GM12878 (cell line): ENCODE measurements around the gene ANO2. TPM values are rescaled to one million over a fixed set of nuclear protein-coding genes. Genes with fewer than 3 reads are reported as not detected.

ENCODE experiments used
- ATAC-seq: fragments of 200-7000 bp; cut with Tn5 transposase; 3 replicates; pipeline ENCODE4 v1.9.1; 2020; ENCODE audit warnings: mild to moderate bottlenecking, moderate library complexity
- BruUV-seq: library from RNA; stranded (reverse); fragments of 400-500 nt; replicated peaks from 2 replicates; lab custom pipeline; 2021; lab: Mats Ljungman, UMichigan
- CTCF ChIA-PET: fragments of 300-600 bp; sonication (Branson Sonifier 250); formaldehyde crosslinking; extraction: SDS; loops from one replicate; lab custom pipeline; 2021; ENCODE audit warnings: inconsistent platforms; lab: Yijun Ruan, JAX
- POLR2A ChIA-PET: fragments of 350-600 bp; formaldehyde crosslinking; extraction: SDS; loops from one replicate; lab custom pipeline; 2021; ENCODE audit warnings: inconsistent platforms; lab: Charles Lee
- RAD21 ChIA-PET: fragments of 300-600 bp; sonication (Branson Sonifier 250); formaldehyde crosslinking; loops from one replicate; lab custom pipeline; 2023; ENCODE audit warnings: antibody characterized with exemption; ENCODE audit not compliant: unreplicated experiment; lab: Charles Lee
- SMC1A ChIA-PET: fragments of 300-600 bp; sonication (Branson Sonifier 250); formaldehyde crosslinking; loops from one replicate; lab custom pipeline; 2023; ENCODE audit not compliant: unreplicated experiment, uncharacterized antibody; lab: Charles Lee
- DNase-seq: peaks from one replicate; pipeline ENCODE4 v3.0.0-alpha.2; 2011; ENCODE audit warnings: low read depth, low spot score
- FAIRE-seq: peaks from 3 replicates; lab custom pipeline; 2011; peaks lifted over from hg19 to GRCh38; lab: Jason Lieb, UNC
- H2AFZ ChIP-seq: 2 replicates; pipeline ENCODE4 v1.6.0; 2011; ENCODE audit warnings: low read depth, low read length, control low read depth; ENCODE audit not compliant: control insufficient read depth
- H3K27ac ChIP-seq: 2 replicates; pipeline ENCODE4 v1.5.1; 2011; ENCODE audit warnings: control low read depth; ENCODE audit not compliant: control insufficient read depth, insufficient read depth
- H3K27me3 ChIP-seq, 2 experiments: replicated peaks in 1 of 2; 2 replicates each; pipeline versions ENCODE4 v1.6.0 to v1.6.1; 2011; ENCODE audit warnings: low read length in 1 of 2; ENCODE audit not compliant: control insufficient read depth in 2 of 2, insufficient read depth in 2 of 2
- H3K36me3 ChIP-seq, 2 experiments: 2 replicates each; pipeline ENCODE4 v1.5.1; 2011; ENCODE audit warnings: low read length in 1 of 2; ENCODE audit not compliant: control insufficient read depth in 2 of 2, insufficient read depth in 2 of 2
- H3K4me1 ChIP-seq: 2 replicates; pipeline ENCODE4 v1.6.1; 2011; ENCODE audit warnings: mild to moderate bottlenecking, low read length, moderate library complexity, mixed read lengths; ENCODE audit not compliant: control insufficient read depth, insufficient read depth
- H3K4me2 ChIP-seq: 2 replicates; pipeline ENCODE4 v1.6.0; 2011; ENCODE audit warnings: control low read depth; ENCODE audit not compliant: control insufficient read depth, insufficient read depth
- H3K4me3 ChIP-seq: fragments of 200-600 bp; sonication (generic); 2 replicates; pipeline ENCODE4 v1.5.1; 2016
- H3K79me2 ChIP-seq: 2 replicates; pipeline ENCODE4 v1.6.0; 2011; ENCODE audit warnings: low read length; ENCODE audit not compliant: control insufficient read depth, insufficient read depth
- H3K9ac ChIP-seq: 2 replicates; pipeline ENCODE4 v1.8.0; 2011; ENCODE audit warnings: low read length, control low read depth, mixed read lengths; ENCODE audit not compliant: control insufficient read depth, insufficient read depth
- H3K9me3 ChIP-seq: replicated peaks from 3 replicates; pipeline ENCODE4 v1.5.1; 2011; ENCODE audit warnings: mild to moderate bottlenecking, low read length; ENCODE audit not compliant: control insufficient read depth, insufficient read depth
- H4K20me1 ChIP-seq: 2 replicates; pipeline ENCODE4 v1.6.0; 2011; ENCODE audit not compliant: control insufficient read depth, insufficient read depth
- GATAD2B ChIP-seq: fragments of 450-650 bp; conservative IDR thresholded peaks from 2 replicates; pipeline ENCODE4 v1.6.1; 2017; ENCODE audit warnings: low read depth, mild to moderate bottlenecking, moderate library complexity
- IKZF1 ChIP-seq: fragments of 450-650 bp; conservative IDR thresholded peaks from 2 replicates; pipeline ENCODE4 v1.6.1; 2017; ENCODE audit warnings: antibody characterized with exemption, mild to moderate bottlenecking
- RBBP5 ChIP-seq: fragments of 200-600 bp; sonication (generic); conservative IDR thresholded peaks from 2 replicates; pipeline ENCODE4 v1.6.1; 2016
- STAT1 ChIP-seq: fragments of 450-650 bp; conservative IDR thresholded peaks from 2 replicates; pipeline ENCODE4 v1.6.1; 2014; ENCODE audit warnings: antibody characterized with exemption, mild to moderate bottlenecking
- TCF3 ChIP-seq: IDR thresholded peaks from 2 replicates; pipeline ENCODE4 v1.6.1; 2012; ENCODE audit warnings: low read depth, mild to moderate bottlenecking, low read length, borderline replicate concordance; ENCODE audit not compliant: insufficient read depth
- WGBS: methylation state at CpG from one replicate; pipeline ENCODE4 v1.1.6; 2016; ENCODE audit warnings: low lambda C conversion rate; ENCODE audit not compliant: insufficient replicate concordance, insufficient coverage; ENCODE audit errors: missing lambda C conversion rate; 5-methylcytosine and 5-hydroxymethylcytosine counted together
- in situ Hi-C: fragments of 300-500 bp; cut with MboI; formaldehyde crosslinking; loops from 9 replicates; pipeline ENCODE4 v1.14.3; 2018; ENCODE audit warnings: mixed read lengths
- intact Hi-C: fragments of 100-400 bp; cut with micrococcal nuclease; formaldehyde crosslinking; loops from one replicate; pipeline ENCODE4 v1.14.2; 2022; ENCODE audit not compliant: unreplicated experiment
- polyA plus RNA-seq, 11 experiments: library from polyadenylated mRNA; depleted of rRNA in 4 of 11; unstranded in 6 of 11; stranded (reverse) in 5 of 11; fragments of >200 nt; fragmentation: Nextera tagmentation in 4 of 11; fragmentation: Illumina TruSeq in 1 of 11; extraction: Ambion mirVana in 4 of 11; extraction: Trizol in 1 of 11; gene quantifications; 1 replicate in 1 of 11; 2 replicates in 10 of 11; pipeline versions ENCODE4 v1.2.1 to v1.2.3, GENCODE V29; 2011 to 2016; ENCODE audit warnings: inconsistent platforms in 2 of 11, missing spikeins in 2 of 11, low read depth in 1 of 11
- total RNA-seq, 4 experiments: library from RNA; depleted of rRNA in 3 of 4; stranded (reverse); fragments of >200 nt in 3 of 4; fragmentation: Illumina TruSeq in 1 of 4; extraction: Trizol in 1 of 4; gene quantifications; 2 replicates each; pipeline versions ENCODE4 v1.2.1 to v1.2.3, GENCODE V29; 2013 to 2021

Gene ANO2
- total and polyA plus RNA-seq, 10 of the 15 experiments (the other 5 are each of a cell fraction or from before 2014, with no cell fraction given) = not detected

- no peak overlapping the region for H3K27ac ChIP-seq
- FAIRE-seq = no peak
- H3K9ac ChIP-seq = no peak overlapping the region
- no peaks in the 10 kb centered on the region for H4K20me1 ChIP-seq
- RAD21 ChIA-PET = no interaction called here
- H3K4me3 ChIP-seq = no peak overlapping the region
- H3K36me3 ChIP-seq = no peaks in the 10 kb centered on the region
- TF ChIP-seq RBBP5 (no peak), STAT1 (no peak)
- no peak for DNase-seq
- no peaks in the 10 kb centered on the region for H3K9me3 ChIP-seq
- ATAC-seq = no peak
- no peak overlapping the region for H3K4me2 ChIP-seq
- no peaks in the 10 kb centered on the region for H3K4me1 ChIP-seq
- no peaks in the 10 kb centered on the region for H3K79me2 ChIP-seq
- 5% methylated on average over 5 of the region's 5 CpGs for WGBS
- POLR2A ChIA-PET = no interaction called here
- H3K27me3 ChIP-seq = peaks cover 0 to 13% of the 10 kb centered on the region in 2 experiments
- intact Hi-C loops (loop anchor here (5.0 kb wide), 1 partner anchor 67 kb away; no protein-coding TSS in a partner anchor), in situ Hi-C loops (no loop called here)
- SMC1A ChIA-PET = no interaction called here
- H2AFZ ChIP-seq = no peak overlapping the region
- CTCF ChIA-PET = no interaction called here
- no TSS peak for BruUV-seq
Observed at GRCh38 chr12:5969974-5970690, 25.1 kb upstream of the ANO2 start.

GRCh38 chr12:5969156-5969973 is 24.3 kb upstream of the ANO2 start:
- FAIRE-seq = no peak
- ATAC-seq = no peak
- intact Hi-C loops = loop anchor here (5.0 kb wide), 1 partner anchor 68 kb away; no protein-coding TSS in a partner anchor

More at GRCh38 chr12:5969156-5969973, 24.3 kb upstream of the ANO2 start:
- ChIA-PET SMC1A (no interaction called here), RAD21 (no interaction called here), CTCF (no interaction called here), POLR2A (no interaction called here)
- no peaks in the 10 kb centered on the region for H3K79me2 ChIP-seq
- H3K9ac ChIP-seq = no peak overlapping the region
- H4K20me1 ChIP-seq = no peaks in the 10 kb centered on the region
- no peaks in the 10 kb centered on the region for H3K4me1 ChIP-seq
- no peak overlapping the region for H3K4me2 ChIP-seq
- TF ChIP-seq IKZF1 = no peak
- TF ChIP-seq TCF3 = no peak
- TF ChIP-seq GATAD2B = no peak
- no peaks in the 10 kb centered on the region for H3K36me3 ChIP-seq
- H3K27ac ChIP-seq = no peak overlapping the region
- no peaks in the 10 kb centered on the region for H3K9me3 ChIP-seq
- H3K4me3 ChIP-seq = no peak overlapping the region
- no TSS peak for BruUV-seq
- DNase-seq = no peak
- no peak overlapping the region for H2AFZ ChIP-seq
- in situ Hi-C loops = no loop called here
- peaks cover 0 to 11% of the 10 kb centered on the region in 2 experiments for H3K27me3 ChIP-seq
- 12% methylated on average over 17 of the region's 17 CpGs for WGBS
